SK-N-SH treated with all-trans-retinoic acid at 6 μM for 48 hours (cell line): Measurements from ENCODE around the gene KCNC2.

Experiments used
- ARNTL ChIP-seq: fragments of 450-650 bp; formaldehyde crosslinking; IDR thresholded peaks from 2 replicates; pipeline ENCODE4 v1.5.0; 2020; ENCODE audit warnings: low read depth, mild to moderate bottlenecking, moderate library complexity, borderline replicate concordance
- CREB5 ChIP-seq: fragments of 250-450 bp; sonication (Bioruptor Pico); IDR thresholded peaks from 2 replicates; pipeline ENCODE4 v1.5.1; 2020; ENCODE audit warnings: low read depth, mild to moderate bottlenecking, moderate library complexity
- CSDC2 ChIP-seq: fragments of 250-450 bp; sonication (Bioruptor Pico); IDR thresholded peaks from 2 replicates; pipeline ENCODE4 v1.5.0; 2020; ENCODE audit warnings: mild to moderate bottlenecking, moderate library complexity
- GLIS3 ChIP-seq: fragments of 250-450 bp; sonication (Bioruptor Pico); IDR thresholded peaks from 2 replicates; pipeline ENCODE4 v1.5.0; 2020; ENCODE audit warnings: mild to moderate bottlenecking, moderate library complexity
- ISL1 ChIP-seq: fragments of 250-450 bp; sonication (Bioruptor Pico); IDR thresholded peaks from 2 replicates; pipeline ENCODE4 v2.1.2; 2022; ENCODE audit warnings: mild to moderate bottlenecking, moderate library complexity
- PATZ1 ChIP-seq: fragments of 250-450 bp; sonication (Bioruptor Pico); IDR thresholded peaks from 2 replicates; pipeline ENCODE4 v1.8.0; 2020; ENCODE audit warnings: mild to moderate bottlenecking, moderate library complexity, borderline replicate concordance
- POU6F1 ChIP-seq: fragments of 250-450 bp; sonication (Bioruptor Pico); IDR thresholded peaks from 2 replicates; pipeline ENCODE4 v1.8.0; 2021; ENCODE audit warnings: low read depth, mild to moderate bottlenecking, moderate library complexity, borderline replicate concordance
- RARB ChIP-seq: fragments of 250-450 bp; sonication (Bioruptor Pico); IDR thresholded peaks from 2 replicates; pipeline ENCODE4 v1.8.0; 2021; ENCODE audit warnings: mild to moderate bottlenecking, moderate library complexity
- TCF4 ChIP-seq: fragments of 250-450 bp; sonication (Bioruptor Pico); IDR thresholded peaks from 2 replicates; pipeline ENCODE4 v1.8.0; 2021; ENCODE audit warnings: mild to moderate bottlenecking, moderate library complexity, borderline replicate concordance
- TOX ChIP-seq: fragments of 250-450 bp; sonication (Bioruptor Pico); IDR thresholded peaks from 2 replicates; pipeline ENCODE4 v1.8.0; 2021; ENCODE audit warnings: mild to moderate bottlenecking, moderate library complexity, borderline replicate concordance
- ZC3H10 ChIP-seq: fragments of 250-450 bp; sonication (Bioruptor Pico); IDR thresholded peaks from 2 replicates; pipeline ENCODE4 v1.5.1; 2021; ENCODE audit warnings: mild to moderate bottlenecking, moderate library complexity
- ZNF70 ChIP-seq: fragments of 450-650 bp; formaldehyde crosslinking; IDR thresholded peaks from 2 replicates; pipeline ENCODE4 v1.5.0; 2020; ENCODE audit warnings: mild to moderate bottlenecking, moderate library complexity

- TF ChIP-seq TCF4 (CRISPR knock-in tag) = no peak
- TF ChIP-seq ISL1 (CRISPR knock-in tag) = no peak
- no peak for TF ChIP-seq TOX
- TF ChIP-seq PATZ1 (CRISPR knock-in tag) = no peak
- no peak for TF ChIP-seq CREB5 (CRISPR knock-in tag)
- TF ChIP-seq GLIS3 (CRISPR knock-in tag) = no peak
- TF ChIP-seq ARNTL (CRISPR knock-in tag) = no peak
- no peak for TF ChIP-seq POU6F1 (CRISPR knock-in tag)
- TF ChIP-seq CSDC2 = no peak
- no peak for TF ChIP-seq ZC3H10 (CRISPR knock-in tag)
- no peak for TF ChIP-seq RARB
- no peak for TF ChIP-seq ZNF70 (CRISPR knock-in tag)
These were observed 128.3 kb downstream of the KCNC2 start for GRCh38 chr12:75081305-75081704.
